ENCODE results near the gene CD52. TPM values are rescaled to one million over a fixed set of nuclear protein-coding genes. Genes with fewer than 3 reads are reported as not detected.
A peak's percentile ranks its signal among the peaks of the same experiment; 100 is the strongest.

The CD52 gene
- total RNA-seq, 1 experiment from 2014 or later: 2.0 TPM

- H3K4me2 ChIP-seq (ENCODE audit: low read length): 0 out of 2 replicates have a peak overlapping the region, but pooled peaks have one; percentile 97
- no peaks in the 10 kb centered on the region for H4K20me1 ChIP-seq (ENCODE audit: insufficient read depth)
- H3K9ac ChIP-seq (ENCODE audit: low read length): peak overlapping the region; percentile 38
- no peaks in the 10 kb centered on the region for H3K9me2 ChIP-seq (ENCODE audit: insufficient read depth)
- no TSS peak for BruUV-seq (replicated peaks)
- no peak for DNase-seq (ENCODE audit: low read depth, low spot score)
- H3K4me3 ChIP-seq (replicated peaks in 1 of 2; ENCODE audit: low read depth in 1 of 2, low read length in 2 of 2): no peak overlapping the region
- H3K4me1 ChIP-seq (ENCODE audit: control insufficient read depth in 1 of 2, insufficient read depth in 2 of 2, low read length in 2 of 2): peaks cover 30 to 81% of the 10 kb centered on the region in 2 experiments
- CTCF ChIA-PET: interaction anchor here (1.0 to 3.9 kb wide), 2 partner anchors 8 to 44 kb away, joined by 3 to 47 read pairs; no protein-coding TSS in a partner anchor
- H3K27me3 ChIP-seq (ENCODE audit: insufficient read depth, low read length): no peaks in the 10 kb centered on the region
- peaks cover 20% of the 10 kb centered on the region for H3K79me2 ChIP-seq (ENCODE audit: insufficient read depth, low read length)
- intact Hi-C loops (cut with micrococcal nuclease): loop anchor here (5.0 kb wide), 1 partner anchor 240 kb away; no protein-coding TSS in a partner anchor
- H3K9me3 ChIP-seq (ENCODE audit: control insufficient read depth in 1 of 2, insufficient read depth in 1 of 2, low read depth in 1 of 2, low read length in 2 of 2): no peaks in the 10 kb centered on the region
- no peak overlapping the region for H2AFZ ChIP-seq (ENCODE audit: low read depth, low read length, poor library complexity, severe bottlenecking)
- TF ChIP-seq REST (IDR thresholded peaks at IDR 0.05; ENCODE audit: low read depth) (no peak), EZH2phosphoT487 (IDR thresholded peaks at IDR 0.05; ENCODE audit: borderline replicate concordance) (no peak), SRF (IDR thresholded peaks at IDR 0.05; ENCODE audit: low read depth) (no peak), CTCF (IDR thresholded peaks at IDR 0.05 in 2 of 3, conservative IDR thresholded peaks at IDR 0.05 in 1 of 3; ENCODE audit: borderline replicate concordance in 1 of 3, insufficient read depth in 1 of 3, low read depth in 2 of 3, low read length in 2 of 3) (no peak), ZFX (IDR thresholded peaks at IDR 0.05) (no peak), POLR2A (IDR thresholded peaks at IDR 0.05; ENCODE audit: borderline replicate concordance, extremely low read depth, insufficient read depth, insufficient read length) (no peak), TCF7L2 (IDR thresholded peaks at IDR 0.05; ENCODE audit: borderline replicate concordance, extremely low read depth, insufficient read depth, insufficient read length) (no peak), POLR2AphosphoS5 (IDR thresholded peaks at IDR 0.05; ENCODE audit: low read depth, low read length) (no peak), FOSL1 (IDR thresholded peaks at IDR 0.05; ENCODE audit: low read depth) (no peak), ZBTB33 (IDR thresholded peaks at IDR 0.05; ENCODE audit: extremely low read depth, insufficient replicate concordance, low read length) (no peak), EZH2 (IDR thresholded peaks at IDR 0.05) (no peak)
- POLR2A ChIA-PET: no interaction called here
- H3K27ac ChIP-seq (ENCODE audit: low read depth, low read length): peak overlapping the region; percentile 81
- no peak for ATAC-seq
- peaks cover 20 to 34% of the 10 kb centered on the region in 2 experiments for H3K36me3 ChIP-seq (ENCODE audit: control insufficient read depth in 1 of 2, insufficient read depth in 2 of 2, low read length in 2 of 2)
- RAD21 ChIA-PET (ENCODE audit: low non-redundant PET in 1 of 2, low total read pairs in 2 of 2, uncharacterized antibody in 2 of 2, unreplicated experiment in 2 of 2): interaction anchor here in 1 of 2 experiments (1.4 kb wide), 1 partner anchor 114 kb away, joined by 5 read pairs; no protein-coding TSS in a partner anchor
These were observed 40.0 kb upstream of the CD52 start for GRCh38 chr1:26277719-26278118.
